GM23338 (cell line): Measurements from ENCODE around the gene OR51M1. TPM values are rescaled to one million over a fixed set of nuclear protein-coding genes. Genes with fewer than 3 reads are reported as not detected.

ENCODE experiments used
- ATAC-seq: fragments of 200-7000 bp; cut with Tn5 transposase; 3 replicates; pipeline ENCODE4 v1.9.1; 2020
- DNase-seq: peaks from one replicate; pipeline ENCODE4 v3.0.0-alpha.2; 2015; ENCODE audit warnings: low spot score
- H2AFZ ChIP-seq: fragments of 200-600 bp; sonication (generic); 2 replicates; pipeline ENCODE4 v1.8.0; 2016; ENCODE audit warnings: antibody characterized with exemption, mild to moderate bottlenecking, moderate library complexity
- H3F3A ChIP-seq: fragments of 200-600 bp; sonication (generic); replicated peaks from 2 replicates; pipeline ENCODE4 v1.8.0; 2017; ENCODE audit warnings: antibody characterized with exemption, mixed run types, low read depth
- H3K27ac ChIP-seq: fragments of 200-600 bp; sonication (generic); 2 replicates; pipeline ENCODE4 v1.6.1; 2016; ENCODE audit warnings: low read depth
- H3K27me3 ChIP-seq: fragments of 200-600 bp; sonication (generic); 2 replicates; pipeline ENCODE4 v1.8.0; 2016; ENCODE audit warnings: mild to moderate bottlenecking, mixed run types, moderate library complexity; ENCODE audit not compliant: insufficient read depth
- H3K36me3 ChIP-seq: fragments of 200-600 bp; sonication (generic); 2 replicates; pipeline ENCODE4 v1.8.0; 2016; ENCODE audit warnings: mild to moderate bottlenecking; ENCODE audit not compliant: insufficient read depth
- H3K4me1 ChIP-seq: fragments of 200-600 bp; sonication (generic); 2 replicates; pipeline ENCODE4 v1.8.0; 2016; ENCODE audit warnings: mild to moderate bottlenecking, moderate library complexity; ENCODE audit not compliant: insufficient read depth
- H3K4me2 ChIP-seq: fragments of 200-600 bp; sonication (generic); 2 replicates; pipeline ENCODE4 v1.7.1; 2017; ENCODE audit warnings: mixed run types
- H3K4me3 ChIP-seq: fragments of 200-600 bp; sonication (generic); 2 replicates; pipeline ENCODE4 v1.6.1; 2016; ENCODE audit warnings: mixed run types
- H3K79me2 ChIP-seq: fragments of 200-600 bp; sonication (generic); replicated peaks from 2 replicates; pipeline ENCODE4 v1.8.0; 2017; ENCODE audit warnings: mild to moderate bottlenecking; ENCODE audit not compliant: insufficient read depth
- H3K9me2 ChIP-seq: fragments of 200-600 bp; sonication (generic); 2 replicates; pipeline ENCODE4 v1.8.0; 2017; ENCODE audit not compliant: insufficient read depth
- H4K20me1 ChIP-seq: fragments of 200-600 bp; sonication (generic); replicated peaks from 2 replicates; pipeline ENCODE4 v1.8.0; 2017; ENCODE audit warnings: mild to moderate bottlenecking; ENCODE audit not compliant: insufficient read depth
- H3K27ac Mint-ChIP-seq: 2 replicates; pipeline ENCODE4 v1.8.0; 2020; ENCODE audit warnings: inconsistent platforms, mild to moderate bottlenecking, moderate library complexity, mixed read lengths
- H3K27me3 Mint-ChIP-seq: 3 replicates; pipeline ENCODE4 v1.8.0; 2022; ENCODE audit warnings: low read depth, mild to moderate bottlenecking, moderate library complexity, mixed read lengths, inconsistent platforms; ENCODE audit not compliant: insufficient read depth, poor library complexity
- H3K36me3 Mint-ChIP-seq: 3 replicates; pipeline ENCODE4 v1.8.0; 2021; ENCODE audit warnings: low read depth, mild to moderate bottlenecking, inconsistent platforms, moderate library complexity, mixed read lengths
- H3K4me1 Mint-ChIP-seq: 3 replicates; pipeline ENCODE4 v1.8.0; 2020; ENCODE audit warnings: mild to moderate bottlenecking, inconsistent platforms, mixed read lengths
- H3K4me3 Mint-ChIP-seq: 3 replicates; pipeline ENCODE4 v1.8.0; 2021; ENCODE audit warnings: moderate library complexity, mild to moderate bottlenecking, inconsistent platforms, mixed read lengths
- H3K9me3 Mint-ChIP-seq: 3 replicates; pipeline ENCODE4 v1.8.0; 2020; ENCODE audit warnings: moderate library complexity, mild to moderate bottlenecking, inconsistent platforms, mixed read lengths
- CREB1 ChIP-seq: fragments of 250-450 bp; sonication (Bioruptor Pico); IDR thresholded peaks from 2 replicates; pipeline ENCODE4 v1.5.0; 2020; ENCODE audit warnings: low read depth, mild to moderate bottlenecking, moderate library complexity
- ETS1 ChIP-seq: IDR thresholded peaks from 2 replicates; pipeline ENCODE4 v1.6.1; 2016; ENCODE audit warnings: antibody characterized with exemption
- JUNB ChIP-seq: IDR thresholded peaks from one replicate; pipeline ENCODE4 v1.6.1; 2016; ENCODE audit warnings: antibody characterized with exemption; ENCODE audit not compliant: unreplicated experiment
- polyA plus RNA-seq: library from polyadenylated mRNA; unstranded; fragments of >200 nt; fragmentation: Nextera tagmentation; extraction: Ambion mirVana; gene quantifications from 2 replicates; pipeline ENCODE4 v1.2.1, GENCODE V29; 2016
- total RNA-seq: library from RNA; depleted of rRNA; stranded (reverse); fragments of >200 nt; shearing (Covaris generic); gene quantifications from 2 replicates; pipeline ENCODE4 v1.2.3, GENCODE V29; 2014
- TF ChIP-seq, protein P1 (sequence below): fragments of 250-450 bp; sonication (Bioruptor Pico); IDR thresholded peaks from 2 replicates; pipeline ENCODE4 v1.5.0; 2020; ENCODE audit warnings: mild to moderate bottlenecking, moderate library complexity

The OR51M1 gene
- total and polyA plus RNA-seq, 2 experiments from 2014 or later = 0.03 TPM; not detected in 1

DNA sequence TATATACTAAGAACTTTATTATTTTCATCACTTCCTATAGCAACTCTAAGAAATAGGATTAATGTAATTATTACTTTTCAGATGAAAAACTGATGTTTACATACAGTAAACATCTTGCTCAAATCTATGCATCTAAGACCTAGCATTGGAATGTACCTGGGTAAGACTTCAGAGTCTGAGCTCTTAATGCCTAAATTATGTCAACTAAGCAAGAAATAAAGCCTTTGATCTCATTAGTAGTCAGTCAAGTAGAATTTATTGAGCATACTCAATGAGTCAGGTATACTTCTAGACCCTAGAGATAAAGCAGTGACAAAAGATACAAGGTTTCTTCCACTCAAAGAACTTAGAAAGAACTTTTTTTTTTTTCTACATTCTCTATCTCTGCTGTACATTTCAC lies 21.6 kb downstream of the OR51M1 start:
- Mint-ChIP-seq H3K4me3 (no peak overlapping the region), H3K27me3 (no peaks in the 10 kb centered on the region), H3K27ac (no peak overlapping the region), H3K9me3 (peaks cover 2% of the 10 kb centered on the region; the same call in 1 of the 3 replicates), H3K36me3 (no peaks in the 10 kb centered on the region), H3K4me1 (no peaks in the 10 kb centered on the region)
- Histone ChIP-seq H4K20me1 (no peaks in the 10 kb centered on the region), H3K79me2 (no peaks in the 10 kb centered on the region), H3K4me1 (no peaks in the 10 kb centered on the region), H3K36me3 (no peaks in the 10 kb centered on the region), H3K27me3 (no peaks in the 10 kb centered on the region), H3F3A (no peaks in the 10 kb centered on the region), H2AFZ (no peak overlapping the region), H3K9me2 (no peaks in the 10 kb centered on the region), H3K4me3 (no peak overlapping the region), H3K27ac (no peak overlapping the region), H3K4me2 (no peak overlapping the region)
- no peak for TF ChIP-seq JUNB
- no peak for TF ChIP-seq ETS1
- TF ChIP-seq, protein P1, sequence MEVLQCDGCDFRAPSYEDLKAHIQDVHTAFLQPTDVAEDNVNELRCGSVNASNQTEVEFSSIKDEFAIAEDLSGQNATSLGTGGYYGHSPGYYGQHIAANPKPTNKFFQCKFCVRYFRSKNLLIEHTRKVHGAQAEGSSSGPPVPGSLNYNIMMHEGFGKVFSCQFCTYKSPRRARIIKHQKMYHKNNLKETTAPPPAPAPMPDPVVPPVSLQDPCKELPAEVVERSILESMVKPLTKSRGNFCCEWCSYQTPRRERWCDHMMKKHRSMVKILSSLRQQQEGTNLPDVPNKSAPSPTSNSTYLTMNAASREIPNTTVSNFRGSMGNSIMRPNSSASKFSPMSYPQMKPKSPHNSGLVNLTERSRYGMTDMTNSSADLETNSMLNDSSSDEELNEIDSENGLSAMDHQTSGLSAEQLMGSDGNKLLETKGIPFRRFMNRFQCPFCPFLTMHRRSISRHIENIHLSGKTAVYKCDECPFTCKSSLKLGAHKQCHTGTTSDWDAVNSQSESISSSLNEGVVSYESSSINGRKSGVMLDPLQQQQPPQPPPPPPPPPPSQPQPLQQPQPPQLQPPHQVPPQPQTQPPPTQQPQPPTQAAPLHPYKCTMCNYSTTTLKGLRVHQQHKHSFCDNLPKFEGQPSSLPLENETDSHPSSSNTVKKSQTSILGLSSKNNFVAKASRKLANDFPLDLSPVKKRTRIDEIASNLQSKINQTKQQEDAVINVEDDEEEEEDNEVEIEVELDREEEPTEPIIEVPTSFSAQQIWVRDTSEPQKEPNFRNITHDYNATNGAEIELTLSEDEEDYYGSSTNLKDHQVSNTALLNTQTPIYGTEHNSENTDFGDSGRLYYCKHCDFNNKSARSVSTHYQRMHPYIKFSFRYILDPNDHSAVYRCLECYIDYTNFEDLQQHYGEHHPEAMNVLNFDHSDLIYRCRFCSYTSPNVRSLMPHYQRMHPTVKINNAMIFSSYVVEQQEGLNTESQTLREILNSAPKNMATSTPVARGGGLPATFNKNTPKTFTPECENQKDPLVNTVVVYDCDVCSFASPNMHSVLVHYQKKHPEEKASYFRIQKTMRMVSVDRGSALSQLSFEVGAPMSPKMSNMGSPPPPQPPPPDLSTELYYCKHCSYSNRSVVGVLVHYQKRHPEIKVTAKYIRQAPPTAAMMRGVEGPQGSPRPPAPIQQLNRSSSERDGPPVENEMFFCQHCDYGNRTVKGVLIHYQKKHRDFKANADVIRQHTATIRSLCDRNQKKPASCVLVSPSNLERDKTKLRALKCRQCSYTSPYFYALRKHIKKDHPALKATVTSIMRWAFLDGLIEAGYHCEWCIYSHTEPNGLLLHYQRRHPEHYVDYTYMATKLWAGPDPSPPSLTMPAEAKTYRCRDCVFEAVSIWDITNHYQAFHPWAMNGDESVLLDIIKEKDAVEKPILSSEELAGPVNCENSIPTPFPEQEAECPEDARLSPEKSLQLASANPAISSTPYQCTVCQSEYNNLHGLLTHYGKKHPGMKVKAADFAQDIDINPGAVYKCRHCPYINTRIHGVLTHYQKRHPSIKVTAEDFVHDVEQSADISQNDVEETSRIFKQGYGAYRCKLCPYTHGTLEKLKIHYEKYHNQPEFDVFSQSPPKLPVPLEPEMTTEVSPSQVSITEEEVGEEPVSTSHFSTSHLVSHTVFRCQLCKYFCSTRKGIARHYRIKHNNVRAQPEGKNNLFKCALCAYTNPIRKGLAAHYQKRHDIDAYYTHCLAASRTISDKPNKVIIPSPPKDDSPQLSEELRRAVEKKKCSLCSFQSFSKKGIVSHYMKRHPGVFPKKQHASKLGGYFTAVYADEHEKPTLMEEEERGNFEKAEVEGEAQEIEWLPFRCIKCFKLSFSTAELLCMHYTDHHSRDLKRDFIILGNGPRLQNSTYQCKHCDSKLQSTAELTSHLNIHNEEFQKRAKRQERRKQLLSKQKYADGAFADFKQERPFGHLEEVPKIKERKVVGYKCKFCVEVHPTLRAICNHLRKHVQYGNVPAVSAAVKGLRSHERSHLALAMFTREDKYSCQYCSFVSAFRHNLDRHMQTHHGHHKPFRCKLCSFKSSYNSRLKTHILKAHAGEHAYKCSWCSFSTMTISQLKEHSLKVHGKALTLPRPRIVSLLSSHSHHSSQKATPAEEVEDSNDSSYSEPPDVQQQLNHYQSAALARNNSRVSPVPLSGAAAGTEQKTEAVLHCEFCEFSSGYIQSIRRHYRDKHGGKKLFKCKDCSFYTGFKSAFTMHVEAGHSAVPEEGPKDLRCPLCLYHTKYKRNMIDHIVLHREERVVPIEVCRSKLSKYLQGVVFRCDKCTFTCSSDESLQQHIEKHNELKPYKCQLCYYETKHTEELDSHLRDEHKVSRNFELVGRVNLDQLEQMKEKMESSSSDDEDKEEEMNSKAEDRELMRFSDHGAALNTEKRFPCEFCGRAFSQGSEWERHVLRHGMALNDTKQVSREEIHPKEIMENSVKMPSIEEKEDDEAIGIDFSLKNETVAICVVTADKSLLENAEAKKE (CRISPR knock-in tag) = no peak
- ATAC-seq (no peak), DNase-seq (no peak)

DNA sequence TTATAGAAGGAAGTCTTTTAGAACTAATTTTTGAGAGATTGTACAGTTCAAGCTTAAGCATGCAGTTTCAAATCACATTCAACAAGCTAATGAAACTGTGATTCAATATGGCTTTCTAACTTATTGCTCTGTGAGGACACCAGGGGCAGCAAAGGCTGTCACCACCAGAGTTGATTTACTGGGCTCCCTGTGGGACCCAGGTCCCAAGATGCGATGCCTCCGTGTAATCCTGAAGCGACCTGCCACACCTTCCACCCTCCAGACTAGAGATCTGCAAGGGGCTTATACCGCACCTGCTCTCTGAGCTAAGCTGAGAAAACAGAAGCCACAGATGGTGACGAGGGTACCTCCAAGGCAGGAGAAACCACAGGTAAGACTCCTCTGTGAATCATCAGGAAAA lies 37.4 kb downstream of the OR51M1 start:
- Histone ChIP-seq H3K36me3 (no peaks in the 10 kb centered on the region), H3K4me3 (no peak overlapping the region), H3F3A (no peaks in the 10 kb centered on the region), H2AFZ (no peak overlapping the region), H3K9me2 (no peaks in the 10 kb centered on the region), H3K4me1 (no peaks in the 10 kb centered on the region), H3K27me3 (no peaks in the 10 kb centered on the region), H4K20me1 (no peaks in the 10 kb centered on the region), H3K4me2 (no peak overlapping the region), H3K27ac (no peak overlapping the region), H3K79me2 (no peaks in the 10 kb centered on the region)
- Mint-ChIP-seq H3K4me1 (no peaks in the 10 kb centered on the region), H3K36me3 (no peaks in the 10 kb centered on the region), H3K27me3 (no peaks in the 10 kb centered on the region), H3K9me3 (peaks cover 4% of the 10 kb centered on the region; the same call in 1 of the 3 replicates), H3K27ac (no peak overlapping the region), H3K4me3 (no peak overlapping the region)
- ATAC-seq (peak; percentile 71), DNase-seq (peak; percentile 43)
- TF ChIP-seq, protein P1 (CRISPR knock-in tag) = no peak
- TF ChIP-seq CREB1 = no peak
